Panc1 (cell line): Measurements from ENCODE around the gene HRH2. TPM values are rescaled to one million over a fixed set of nuclear protein-coding genes. Genes with fewer than 3 reads are reported as not detected.

Experiments
- ATAC-seq: fragments of 200-7000 bp; cut with Tn5 transposase; 2 replicates; pipeline ENCODE4 v1.9.1; 2020; ENCODE audit warnings: mild to moderate bottlenecking, moderate library complexity
- BruUV-seq: library from RNA; stranded (reverse); fragments of 400-500 nt; replicated peaks from 2 replicates; lab custom pipeline; 2021; lab: Mats Ljungman, UMichigan
- CTCF ChIA-PET: fragments of 300-600 bp; sonication (Branson Sonifier 250); formaldehyde crosslinking; loops from one replicate; lab custom pipeline; 2022; ENCODE audit warnings: antibody characterized with exemption; lab: Charles Lee
- POLR2A ChIA-PET: fragments of 300-600 bp; sonication (Branson Sonifier 250); formaldehyde crosslinking; loops from one replicate; lab custom pipeline; 2022; ENCODE audit warnings: antibody characterized with exemption; lab: Charles Lee
- DNase-seq: peaks from one replicate; pipeline ENCODE4 v3.0.0-alpha.2; 2010; ENCODE audit warnings: low read depth, low spot score
- H3K27ac ChIP-seq: 2 replicates; pipeline ENCODE4 v1.5.1; 2011; ENCODE audit warnings: mild to moderate bottlenecking, low read length, inconsistent platforms
- H3K27me3 ChIP-seq: fragments of 200-500 bp; sonication (Bioruptor generic); 2 replicates; pipeline ENCODE4 v1.6.0; 2014; ENCODE audit warnings: low read length, inconsistent platforms; ENCODE audit not compliant: control insufficient read depth, insufficient read depth
- H3K36me3 ChIP-seq: fragments of 200-500 bp; sonication (Bioruptor generic); 2 replicates; pipeline ENCODE4 v1.5.1; 2014; ENCODE audit warnings: inconsistent platforms, mild to moderate bottlenecking, low read length, moderate library complexity; ENCODE audit not compliant: control insufficient read depth, insufficient read depth
- H3K4me1 ChIP-seq: 2 replicates; pipeline ENCODE4 v1.5.1; 2011; ENCODE audit warnings: inconsistent platforms, mild to moderate bottlenecking, low read length, moderate library complexity; ENCODE audit not compliant: control insufficient read depth, insufficient read depth
- H3K4me3 ChIP-seq, 2 experiments: 2 replicates each; pipeline ENCODE4 v1.5.1; 2011 to 2012; ENCODE audit warnings: low read depth in 2 of 2, low read length in 2 of 2, mild to moderate bottlenecking in 2 of 2, inconsistent platforms in 1 of 2, moderate library complexity in 1 of 2
- H3K9me3 ChIP-seq: fragments of 200-500 bp; sonication (Bioruptor generic); 2 replicates; pipeline ENCODE4 v1.5.1; 2014; ENCODE audit warnings: low read depth, mild to moderate bottlenecking, inconsistent platforms, low read length, moderate library complexity; ENCODE audit not compliant: control insufficient read depth, insufficient read depth
- CTCF ChIP-seq: fragments of 450-650 bp; IDR thresholded peaks from 2 replicates; pipeline ENCODE4 v1.5.1; 2017; ENCODE audit warnings: mild to moderate bottlenecking
- POLR2AphosphoS5 ChIP-seq: IDR thresholded peaks from 2 replicates; pipeline ENCODE4 v1.6.1; 2012; ENCODE audit warnings: mild to moderate bottlenecking, low read depth, low read length, moderate library complexity
- REST ChIP-seq, 2 experiments: IDR thresholded peaks; 2 replicates each; pipeline ENCODE4 v1.6.1; 2011 to 2012; ENCODE audit warnings: low read depth in 2 of 2, control low read depth in 1 of 2, low read length in 1 of 2, mild to moderate bottlenecking in 1 of 2, moderate library complexity in 1 of 2; ENCODE audit not compliant: insufficient read depth in 1 of 2
- SIN3A ChIP-seq: IDR thresholded peaks from 2 replicates; pipeline ENCODE4 v1.6.1; 2012; ENCODE audit warnings: low read depth, mild to moderate bottlenecking, low read length, moderate library complexity, borderline replicate concordance; ENCODE audit not compliant: insufficient read depth
- TCF7L2 ChIP-seq: IDR thresholded peaks from 2 replicates; pipeline ENCODE4 v1.6.1; 2011; ENCODE audit warnings: mild to moderate bottlenecking, low read depth, low read length, inconsistent platforms
- in situ Hi-C: cut with HindIII; loops from 2 replicates; pipeline ENCODE4 v1.10.0; 2016; ENCODE audit warnings: low sequenced_read_pairs, low pct_unique_long_range_greater_than_20kb
- intact Hi-C: fragments of 100-400 bp; cut with micrococcal nuclease; formaldehyde crosslinking; loops from one replicate; pipeline ENCODE4 v1.10.0; 2022; ENCODE audit not compliant: unreplicated experiment
- total RNA-seq: library from RNA; stranded (reverse); gene quantifications from one replicate; pipeline ENCODE4 v1.2.1, GENCODE V29; 2021; ENCODE audit not compliant: unreplicated experiment

The HRH2 gene
- total RNA-seq, 1 experiment from 2014 or later: 0.33 TPM

GRCh38 chr5:175678074-175678473 is 20.2 kb downstream of the HRH2 start:
- intact Hi-C loops: no loop called here
- no peak overlapping the region for H3K4me3 ChIP-seq
- TF ChIP-seq REST (IDR thresholded peaks at IDR 0.05; ENCODE audit: insufficient read depth in 1 of 2, low read depth in 2 of 2, low read length in 1 of 2): no peak
- no peak for TF ChIP-seq CTCF
- no peak for TF ChIP-seq SIN3A
- TF ChIP-seq POLR2AphosphoS5: no peak
- no peak for TF ChIP-seq TCF7L2
- H3K27me3 ChIP-seq: peaks cover 15% of the 10 kb centered on the region
- no TSS peak for BruUV-seq
- ChIA-PET CTCF (interaction anchor here (1.1 kb wide), 1 partner anchor 23 kb away, joined by 3 read pairs; no protein-coding TSS in a partner anchor), POLR2A (interaction anchor here (0.6 kb wide), 1 partner anchor 481 kb away, joined by 6 read pairs; no protein-coding TSS in a partner anchor)
- H3K27ac ChIP-seq: no peak overlapping the region
- no peaks in the 10 kb centered on the region for H3K4me1 ChIP-seq
- H3K9me3 ChIP-seq: no peaks in the 10 kb centered on the region
- in situ Hi-C loops: no loop called here
- H3K36me3 ChIP-seq: no peaks in the 10 kb centered on the region
- ATAC-seq (no peak), DNase-seq (no peak)

GRCh38 chr5:175679411-175679810 is 21.5 kb downstream of the HRH2 start:
- Histone ChIP-seq H3K36me3 (no peaks in the 10 kb centered on the region), H3K4me1 (no peaks in the 10 kb centered on the region), H3K9me3 (no peaks in the 10 kb centered on the region), H3K27ac (no peak overlapping the region), H3K4me3 (no peak overlapping the region), H3K27me3 (peaks cover 15% of the 10 kb centered on the region)
- TF ChIP-seq POLR2AphosphoS5: no peak
- TF ChIP-seq REST (IDR thresholded peaks at IDR 0.05; ENCODE audit: insufficient read depth in 1 of 2, low read depth in 2 of 2, low read length in 1 of 2): no peak
- TF ChIP-seq TCF7L2: no peak
- no peak for TF ChIP-seq CTCF
- no peak for TF ChIP-seq SIN3A
- ATAC-seq (no peak), DNase-seq (no peak)
- intact Hi-C loops (no loop called here), in situ Hi-C loops (no loop called here)
- POLR2A ChIA-PET: no interaction called here
- BruUV-seq: no TSS peak
- CTCF ChIA-PET: no interaction called here
